Endothelial cell of umbilical vein (primary cell): Measurements from ENCODE around the gene ARFGAP3. TPM values are rescaled to one million over a fixed set of nuclear protein-coding genes. Genes with fewer than 3 reads are reported as not detected.

Experiments used
- BruUV-seq: library from RNA; stranded (reverse); fragments of 400-500 nt; replicated peaks from 2 replicates; lab custom pipeline; 2021; lab: Mats Ljungman, UMichigan
- CTCF ChIA-PET: fragments of 300-600, 350-600 bp; sonication (Branson Sonifier 250); formaldehyde crosslinking; loops from one replicate; lab custom pipeline; 2021; ENCODE audit warnings: antibody characterized with exemption, inconsistent platforms; lab: Charles Lee
- POLR2A ChIA-PET: fragments of 300-600, 350-600 bp; sonication (Branson Sonifier 250); formaldehyde crosslinking; loops from one replicate; lab custom pipeline; 2021; ENCODE audit warnings: antibody characterized with exemption, inconsistent platforms; lab: Charles Lee
- DNase-seq: peaks from one replicate; pipeline ENCODE4 v3.0.0-alpha.2; 2011; ENCODE audit warnings: low read depth, low spot score
- FAIRE-seq: peaks from 2 replicates; lab custom pipeline; 2011; peaks lifted over from hg19 to GRCh38; lab: Jason Lieb, UNC
- H2AFZ ChIP-seq: 2 replicates; pipeline ENCODE4 v1.6.0; 2012; ENCODE audit warnings: low read depth, low read length, control low read depth, inconsistent platforms
- H3K27ac ChIP-seq: 2 replicates; pipeline ENCODE4 v1.5.1; 2011; ENCODE audit warnings: low read depth, mild to moderate bottlenecking, control low read depth, low read length, moderate library complexity; ENCODE audit not compliant: insufficient read depth
- H3K27me3 ChIP-seq, 2 experiments: 2 replicates each; pipeline versions ENCODE4 v1.6.0 to v1.6.1; 2011; ENCODE audit warnings: low read length in 2 of 2, mixed read lengths in 1 of 2; ENCODE audit not compliant: control insufficient read depth in 2 of 2, insufficient read depth in 2 of 2
- H3K36me3 ChIP-seq, 2 experiments: 2 replicates in 1 of 2; 3 replicates in 1 of 2; pipeline ENCODE4 v1.5.1; 2011; ENCODE audit warnings: low read length in 2 of 2, mild to moderate bottlenecking in 1 of 2, moderate library complexity in 1 of 2; ENCODE audit not compliant: control insufficient read depth in 2 of 2, insufficient read depth in 2 of 2; ENCODE audit errors: extremely low read depth in 1 of 2
- H3K4me1 ChIP-seq: 3 replicates; pipeline ENCODE4 v1.5.1; 2011; ENCODE audit warnings: mild to moderate bottlenecking, low read length; ENCODE audit not compliant: control insufficient read depth, insufficient read depth; ENCODE audit errors: extremely low read depth
- H3K4me2 ChIP-seq: 2 replicates; pipeline ENCODE4 v1.6.1; 2011; ENCODE audit warnings: low read length, control low read depth, mixed read lengths; ENCODE audit not compliant: insufficient read depth
- H3K4me3 ChIP-seq, 3 experiments: fragments of 200-600 bp in 1 of 3; sonication (generic), shearing (Covaris generic) in 1 of 3; replicated peaks in 1 of 3; 2 replicates each; pipeline ENCODE4 v1.5.1; 2011 to 2016; ENCODE audit warnings: control low read depth in 3 of 3, low read length in 3 of 3, mild to moderate bottlenecking in 2 of 3, inconsistent platforms in 1 of 3, low read depth in 1 of 3, moderate library complexity in 1 of 3; ENCODE audit not compliant: insufficient read depth in 1 of 3
- H3K79me2 ChIP-seq: 2 replicates; pipeline ENCODE4 v1.6.0; 2012; ENCODE audit warnings: low read length, inconsistent platforms; ENCODE audit not compliant: control insufficient read depth, insufficient read depth
- H3K9ac ChIP-seq: replicated peaks from 2 replicates; pipeline ENCODE3; 2011; ENCODE audit warnings: low read length, control low read depth; ENCODE audit not compliant: insufficient read depth; ENCODE audit errors: extremely low read depth
- H3K9me1 ChIP-seq: replicated peaks from 3 replicates; pipeline ENCODE4 v1.6.0; 2011; ENCODE audit warnings: mild to moderate bottlenecking, low read length; ENCODE audit not compliant: control insufficient read depth, insufficient read depth; ENCODE audit errors: extremely low read depth
- H3K9me3 ChIP-seq: replicated peaks from 2 replicates; pipeline ENCODE4 v1.5.1; 2012; ENCODE audit warnings: low read length, inconsistent platforms; ENCODE audit not compliant: control insufficient read depth, insufficient read depth
- H4K20me1 ChIP-seq: replicated peaks from 2 replicates; pipeline ENCODE3; 2011; ENCODE audit warnings: mild to moderate bottlenecking, low read length; ENCODE audit not compliant: control insufficient read depth, insufficient read depth; ENCODE audit errors: extremely low read depth
- CTCF ChIP-seq, 2 donors: IDR thresholded peaks; 1 replicate in 1 of 2; 2 replicates in 1 of 2; pipeline ENCODE4 v1.5.1; 2011; ENCODE audit warnings: low read length in 2 of 2, mild to moderate bottlenecking in 2 of 2, moderate library complexity in 2 of 2, control low read depth in 1 of 2, inconsistent platforms in 1 of 2, low read depth in 1 of 2; ENCODE audit not compliant: insufficient read depth in 1 of 2; ENCODE audit errors: extremely low read depth in 1 of 2
- EZH2 ChIP-seq: IDR thresholded peaks from 2 replicates; pipeline ENCODE4 v1.6.1; 2012; ENCODE audit warnings: borderline replicate concordance, low read depth, mild to moderate bottlenecking, moderate library complexity, low read length, inconsistent platforms; ENCODE audit not compliant: severe bottlenecking
- FOS ChIP-seq: IDR thresholded peaks from 2 replicates; pipeline ENCODE4 v1.6.1; 2011; ENCODE audit warnings: mild to moderate bottlenecking, low read length, moderate library complexity, borderline replicate concordance; ENCODE audit not compliant: insufficient read depth
- GATA2 ChIP-seq: IDR thresholded peaks from 2 replicates; pipeline ENCODE4 v1.7.0; 2011; ENCODE audit warnings: low read depth, mild to moderate bottlenecking, moderate library complexity, mixed read lengths, low read length; ENCODE audit not compliant: insufficient read length, insufficient read depth
- JUN ChIP-seq: IDR thresholded peaks from 2 replicates; pipeline ENCODE4 v1.6.1; 2011; ENCODE audit warnings: borderline replicate concordance, low read depth; ENCODE audit not compliant: insufficient read length, insufficient read depth
- MYC ChIP-seq: IDR thresholded peaks from one replicate; pipeline ENCODE4 v1.6.1; 2011; ENCODE audit warnings: mild to moderate bottlenecking, low read depth, low read length
- POLR2A ChIP-seq: IDR thresholded peaks from 2 replicates; pipeline ENCODE4 v1.6.1; 2012; ENCODE audit warnings: low read depth, mild to moderate bottlenecking, control low read depth, low read length
- POLR2AphosphoS5 ChIP-seq: IDR thresholded peaks from 2 replicates; pipeline ENCODE4 v1.6.1; 2012; ENCODE audit warnings: low read depth, mild to moderate bottlenecking, control low read depth, low read length, moderate library complexity; ENCODE audit not compliant: insufficient read depth
- dilution Hi-C: fragments of 300-500 bp; cut with MboI; formaldehyde crosslinking; loops from one replicate; pipeline ENCODE4 v1.15.0; 2019; ENCODE audit warnings: low sequenced_read_pairs; ENCODE audit not compliant: extremely low pct_ligation_motif_present
- intact Hi-C: fragments of 100-400 bp; cut with micrococcal nuclease; formaldehyde crosslinking; loops from one replicate; pipeline ENCODE4 v1.10.0; 2022
- polyA plus RNA-seq, 4 experiments: library from polyadenylated mRNA; depleted of rRNA in 3 of 4; stranded (reverse) in 3 of 4; unstranded in 1 of 4; fragments of >200 nt; gene quantifications; 2 replicates each; pipeline versions ENCODE4 v1.2.1 to v1.2.3, GENCODE V29; 2011 to 2012; ENCODE audit warnings: missing spikeins in 1 of 4
- total RNA-seq: library from RNA; stranded (reverse); gene quantifications from 2 replicates; pipeline ENCODE4 v1.2.3, GENCODE V29; 2021
- TF ChIP-seq, protein P1 (sequence below): IDR thresholded peaks from 2 replicates; pipeline ENCODE4 v1.6.1; 2011; ENCODE audit not compliant: insufficient read depth, insufficient read length

The ARFGAP3 gene
- total and polyA plus RNA-seq, 2 donors (not counting 3 experiments of a cell fraction or from before 2014, with no cell fraction given): 29.1 to 33.4 TPM

DNA sequence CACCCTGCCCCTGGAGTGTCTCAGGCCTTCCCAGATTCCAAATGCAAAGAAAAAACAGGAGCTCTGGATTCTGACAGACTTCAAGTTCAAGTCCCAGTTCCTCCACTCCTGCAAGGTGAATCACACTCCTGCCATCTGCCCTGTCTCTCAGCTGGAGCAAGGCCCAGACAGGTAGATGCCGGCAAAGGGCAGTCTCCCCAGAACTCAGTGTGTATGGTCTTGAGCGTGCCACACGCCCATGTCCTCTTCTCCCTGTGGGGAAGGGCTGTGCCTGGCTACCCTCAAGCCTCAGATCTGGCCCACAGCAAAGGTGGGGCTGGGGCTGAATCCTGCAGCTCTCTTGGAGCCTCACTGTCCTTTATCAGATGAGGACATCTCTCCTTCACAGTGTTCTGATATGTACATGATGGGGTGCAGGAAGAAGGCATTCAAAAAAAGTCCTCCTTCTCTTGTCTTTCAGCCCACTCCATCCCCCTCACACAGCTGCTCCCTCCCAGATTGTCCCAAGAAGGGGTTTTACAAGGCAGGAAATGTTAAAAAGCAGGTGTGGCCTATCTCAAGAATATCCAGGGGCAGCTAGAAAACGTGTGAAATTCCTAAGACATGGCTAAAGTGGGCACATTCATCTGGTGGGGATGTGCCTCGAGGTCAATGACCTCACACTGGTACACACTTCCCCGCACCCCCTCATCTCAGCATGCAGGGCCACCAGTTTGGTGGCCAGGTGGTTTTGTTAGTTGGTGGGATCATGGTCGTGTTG is 27.7 kb upstream of the ARFGAP3 start:
- POLR2A ChIA-PET: no interaction called here

More for the DNA sequence above, 27.7 kb upstream of the ARFGAP3 start:
- Histone ChIP-seq H3K27me3 (no peaks in the 10 kb centered on the region), H3K4me3 (no peak overlapping the region), H3K9me3 (no peaks in the 10 kb centered on the region), H2AFZ (no peak overlapping the region), H3K79me2 (no peaks in the 10 kb centered on the region), H3K27ac (no peak overlapping the region), H4K20me1 (no peaks in the 10 kb centered on the region), H3K9ac (no peak overlapping the region), H3K36me3 (peaks cover 0 to 27% of the 10 kb centered on the region in 2 experiments), H3K4me1 (no peaks in the 10 kb centered on the region), H3K9me1 (no peaks in the 10 kb centered on the region), H3K4me2 (no peak overlapping the region)
- CTCF ChIA-PET: interaction anchor here (1.2 to 1.3 kb wide), 2 partner anchors 10 kb away, joined by 3 read pairs; no protein-coding TSS in a partner anchor
- BruUV-seq: no TSS peak
- TF ChIP-seq JUN (no peak), EZH2 (no peak), MYC (no peak), FOS (no peak), POLR2A (no peak), POLR2AphosphoS5 (no peak), CTCF (IDR thresholded peaks at IDR 0.05; ENCODE audit: extremely low read depth in 1 of 2, insufficient read depth in 1 of 2, low read depth in 1 of 2, low read length in 2 of 2) (no peak), GATA2 (no peak)
- TF ChIP-seq, protein P1, sequence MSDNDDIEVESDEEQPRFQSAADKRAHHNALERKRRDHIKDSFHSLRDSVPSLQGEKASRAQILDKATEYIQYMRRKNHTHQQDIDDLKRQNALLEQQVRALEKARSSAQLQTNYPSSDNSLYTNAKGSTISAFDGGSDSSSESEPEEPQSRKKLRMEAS: no peak
- dilution Hi-C loops (no loop called here), intact Hi-C loops (no loop called here)
- FAIRE-seq (no peak), DNase-seq (no peak)
